HCT116 (cell line): Measurements from ENCODE around the gene ALCAM. TPM values are rescaled to one million over a fixed set of nuclear protein-coding genes. Genes with fewer than 3 reads are reported as not detected.

Experiments used
- ATAC-seq: fragments of 200-7000 bp; cut with Tn5 transposase; 2 replicates; pipeline ENCODE4 v1.9.1; 2020; ENCODE audit warnings: mild to moderate bottlenecking, moderate library complexity
- BruUV-seq: library from RNA; stranded (reverse); fragments of 400-500 nt; replicated peaks from 2 replicates; lab custom pipeline; 2021; lab: Mats Ljungman, UMichigan
- CTCF ChIA-PET: fragments of 300-600 bp; sonication (Branson Sonifier 250); formaldehyde crosslinking; loops from one replicate; lab custom pipeline; 2021; ENCODE audit warnings: antibody characterized with exemption; lab: Charles Lee
- POLR2A ChIA-PET: fragments of 300-600, 350-600 bp; sonication (Branson Sonifier 250); formaldehyde crosslinking; loops from one replicate; lab custom pipeline; 2021; ENCODE audit warnings: antibody characterized with exemption; lab: Charles Lee
- RAD21 ChIA-PET, 2 experiments: fragments of 300-600 bp; sonication (Branson Sonifier 250); formaldehyde crosslinking; loops; one replicate each; lab custom pipeline; 2023; ENCODE audit warnings: low total read pairs in 2 of 2; ENCODE audit not compliant: uncharacterized antibody in 2 of 2, unreplicated experiment in 2 of 2, low non-redundant PET in 1 of 2; lab: Charles Lee
- DNase-seq: peaks from one replicate; pipeline ENCODE4 v3.0.0-alpha.2; 2010; ENCODE audit warnings: low read depth, low spot score
- H2AFZ ChIP-seq: fragments of 200-600 bp; shearing (Covaris generic), sonication (generic); 2 replicates; pipeline ENCODE4 v1.6.1; 2017; ENCODE audit warnings: low read depth, mixed run types, mixed read lengths, antibody characterized with exemption, low read length; ENCODE audit not compliant: poor library complexity, severe bottlenecking
- H3K27ac ChIP-seq: 2 replicates; pipeline ENCODE4 v1.5.1; 2012; ENCODE audit warnings: low read depth, low read length
- H3K27me3 ChIP-seq: fragments of 200-600 bp; sonication (generic); 2 replicates; pipeline ENCODE4 v1.6.1; 2016; ENCODE audit warnings: mixed run types, low read length, mixed read lengths; ENCODE audit not compliant: insufficient read depth
- H3K36me3 ChIP-seq, 2 experiments: fragments of 200-500 bp in 1 of 2; fragments of 200-600 bp in 1 of 2; sonication (Bioruptor generic) in 1 of 2; sonication (generic) in 1 of 2; 2 replicates each; pipeline versions ENCODE4 v1.5.1 to v1.6.1; 2014 to 2016; ENCODE audit warnings: low read length in 2 of 2, inconsistent platforms in 1 of 2, mixed read lengths in 1 of 2, mixed run types in 1 of 2; ENCODE audit not compliant: insufficient read depth in 2 of 2, control insufficient read depth in 1 of 2
- H3K4me1 ChIP-seq, 2 experiments: fragments of 200-600 bp in 1 of 2; sonication (generic) in 1 of 2; 2 replicates each; pipeline versions ENCODE4 v1.5.1 to v1.6.1; 2012 to 2017; ENCODE audit warnings: low read length in 2 of 2, inconsistent platforms in 1 of 2, mild to moderate bottlenecking in 1 of 2, mixed read lengths in 1 of 2, mixed run types in 1 of 2, moderate library complexity in 1 of 2; ENCODE audit not compliant: insufficient read depth in 2 of 2, control insufficient read depth in 1 of 2
- H3K4me2 ChIP-seq: fragments of 200-600 bp; sonication (generic); 2 replicates; pipeline ENCODE4 v1.6.1; 2017; ENCODE audit warnings: mixed run types, low read length, mixed read lengths
- H3K4me3 ChIP-seq, 2 experiments: fragments of 200-600 bp in 1 of 2; sonication (generic) in 1 of 2; replicated peaks in 1 of 2; 2 replicates each; pipeline ENCODE4 v1.5.1; 2011 to 2016; ENCODE audit warnings: low read length in 2 of 2, control low read depth in 1 of 2, low read depth in 1 of 2, mild to moderate bottlenecking in 1 of 2, mixed read lengths in 1 of 2, mixed run types in 1 of 2
- H3K79me2 ChIP-seq: fragments of 200-600 bp; sonication (generic); 2 replicates; pipeline ENCODE4 v1.6.1; 2017; ENCODE audit warnings: mild to moderate bottlenecking, mixed run types, low read length, moderate library complexity, mixed read lengths; ENCODE audit not compliant: insufficient read depth
- H3K9ac ChIP-seq: fragments of 200-600 bp; sonication (generic); 2 replicates; pipeline ENCODE4 v1.6.1; 2016; ENCODE audit warnings: low read length, mixed read lengths
- H3K9me2 ChIP-seq: fragments of 200-600 bp; sonication (generic), shearing (Covaris generic); 2 replicates; pipeline ENCODE4 v1.6.1; 2017; ENCODE audit warnings: mixed run types, mild to moderate bottlenecking, moderate library complexity; ENCODE audit not compliant: insufficient read depth
- H3K9me3 ChIP-seq, 2 experiments: fragments of 200-500 bp in 1 of 2; fragments of 200-600 bp in 1 of 2; sonication (Bioruptor generic) in 1 of 2; sonication (generic) in 1 of 2; 2 replicates each; pipeline ENCODE4 v1.6.1; 2014 to 2017; ENCODE audit warnings: low read length in 2 of 2, mixed read lengths in 2 of 2, inconsistent platforms in 1 of 2, low read depth in 1 of 2, mild to moderate bottlenecking in 1 of 2, mixed run types in 1 of 2, moderate library complexity in 1 of 2; ENCODE audit not compliant: control insufficient read depth in 1 of 2, insufficient read depth in 1 of 2
- H4K20me1 ChIP-seq: fragments of 200-600 bp; sonication (generic), shearing (Covaris generic); 2 replicates; pipeline ENCODE4 v1.6.1; 2017; ENCODE audit warnings: mixed run types, mild to moderate bottlenecking, moderate library complexity; ENCODE audit not compliant: insufficient read depth
- CEBPB ChIP-seq: IDR thresholded peaks from 2 replicates; pipeline ENCODE4 v1.6.1; 2012; ENCODE audit warnings: low read depth
- CTCF ChIP-seq, 3 experiments: fragments of 200-600 bp in 1 of 3; sonication (generic) in 1 of 3; IDR thresholded peaks in 2 of 3; conservative IDR thresholded peaks in 1 of 3; 2 replicates each; pipeline ENCODE4 v1.5.1; 2012 to 2017; ENCODE audit warnings: low read depth in 2 of 3, low read length in 2 of 3, antibody characterized with exemption in 1 of 3, borderline replicate concordance in 1 of 3, control low read depth in 1 of 3, mild to moderate bottlenecking in 1 of 3, mixed read lengths in 1 of 3, mixed run types in 1 of 3, moderate library complexity in 1 of 3; ENCODE audit not compliant: insufficient read depth in 1 of 3
- EGR1 ChIP-seq: IDR thresholded peaks from 2 replicates; pipeline ENCODE4 v1.6.1; 2012; ENCODE audit warnings: low read depth
- EZH2 ChIP-seq: fragments of 200-600 bp; sonication (generic); IDR thresholded peaks from 2 replicates; pipeline ENCODE4 v1.6.1; 2017; ENCODE audit warnings: antibody characterized with exemption, mixed run types
- EZH2phosphoT487 ChIP-seq: fragments of 200-600 bp; IDR thresholded peaks from 2 replicates; pipeline ENCODE4 v1.6.1; 2018; ENCODE audit warnings: antibody characterized with exemption, borderline replicate concordance
- FOSL1 ChIP-seq: IDR thresholded peaks from 2 replicates; pipeline ENCODE4 v1.6.1; 2012; ENCODE audit warnings: low read depth
- JUND ChIP-seq: IDR thresholded peaks from 2 replicates; pipeline ENCODE4 v1.6.1; 2012
- POLR2A ChIP-seq: IDR thresholded peaks from 2 replicates; pipeline ENCODE4 v1.7.0; 2011; ENCODE audit warnings: borderline replicate concordance; ENCODE audit not compliant: insufficient read depth, insufficient read length; ENCODE audit errors: extremely low read depth
- SIN3A ChIP-seq: IDR thresholded peaks from 2 replicates; pipeline ENCODE4 v1.6.1; 2012; ENCODE audit warnings: low read depth
- SP1 ChIP-seq: IDR thresholded peaks from 2 replicates; pipeline ENCODE4 v1.6.1; 2012; ENCODE audit warnings: low read depth
- SRF ChIP-seq: IDR thresholded peaks from 2 replicates; pipeline ENCODE4 v1.6.1; 2012; ENCODE audit warnings: low read depth
- TCF7L2 ChIP-seq: IDR thresholded peaks from 2 replicates; pipeline ENCODE4 v1.7.0; 2011; ENCODE audit warnings: borderline replicate concordance, inconsistent platforms; ENCODE audit not compliant: insufficient read depth, insufficient read length; ENCODE audit errors: extremely low read depth
- YY1 ChIP-seq: IDR thresholded peaks from 2 replicates; pipeline ENCODE4 v1.6.1; 2011; ENCODE audit warnings: low read length, low read depth, moderate library complexity, mild to moderate bottlenecking; ENCODE audit not compliant: insufficient replicate concordance; ENCODE audit errors: extremely low read depth
- ZFX ChIP-seq: fragments of 450-650 bp; IDR thresholded peaks from 2 replicates; pipeline ENCODE4 v1.6.1; 2017
- ZNF274 ChIP-seq: fragments of 200-500 bp; sonication (Bioruptor generic); IDR thresholded peaks from 2 replicates; pipeline ENCODE4 v1.6.1; 2014; ENCODE audit warnings: mild to moderate bottlenecking, low read depth, low read length, inconsistent platforms
- intact Hi-C: fragments of 100-400 bp; cut with micrococcal nuclease; formaldehyde crosslinking; loops from 2 replicates; pipeline ENCODE4 v1.10.0; 2022
- total RNA-seq: library from RNA; stranded (reverse); gene quantifications from one replicate; pipeline ENCODE4 v1.2.1, GENCODE V29; 2021; ENCODE audit not compliant: unreplicated experiment
- TF ChIP-seq, protein P1 (sequence below): IDR thresholded peaks from 2 replicates; pipeline ENCODE4 v1.6.1; 2012
- TF ChIP-seq, protein P2 (sequence below): IDR thresholded peaks from 2 replicates; pipeline ENCODE4 v1.6.1; 2012
- TF ChIP-seq, protein P3 (sequence below): IDR thresholded peaks from 2 replicates; pipeline ENCODE4 v1.6.1; 2011; ENCODE audit warnings: mild to moderate bottlenecking, low read length, moderate library complexity; ENCODE audit not compliant: insufficient replicate concordance; ENCODE audit errors: extremely low read depth

Gene ALCAM
- total RNA-seq, 1 experiment from 2014 or later = 56.7 TPM

- Histone ChIP-seq H3K9ac (no peak overlapping the region), H3K79me2 (no peaks in the 10 kb centered on the region), H2AFZ (no peak overlapping the region)
- TF ChIP-seq, protein P1, sequence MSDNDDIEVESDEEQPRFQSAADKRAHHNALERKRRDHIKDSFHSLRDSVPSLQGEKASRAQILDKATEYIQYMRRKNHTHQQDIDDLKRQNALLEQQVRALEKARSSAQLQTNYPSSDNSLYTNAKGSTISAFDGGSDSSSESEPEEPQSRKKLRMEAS = no peak
- TF ChIP-seq SRF = no peak
- no peak for TF ChIP-seq EGR1
- TF ChIP-seq ZFX = no peak
- TF ChIP-seq, protein P2, sequence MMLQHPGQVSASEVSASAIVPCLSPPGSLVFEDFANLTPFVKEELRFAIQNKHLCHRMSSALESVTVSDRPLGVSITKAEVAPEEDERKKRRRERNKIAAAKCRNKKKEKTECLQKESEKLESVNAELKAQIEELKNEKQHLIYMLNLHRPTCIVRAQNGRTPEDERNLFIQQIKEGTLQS = no peak
- no peak for TF ChIP-seq ZNF274
- no peak for TF ChIP-seq POLR2A
- TF ChIP-seq SIN3A = no peak
- no peak for TF ChIP-seq CTCF (IDR thresholded peaks at IDR 0.05 in 2 of 3, conservative IDR thresholded peaks at IDR 0.05 in 1 of 3; ENCODE audit: borderline replicate concordance in 1 of 3, insufficient read depth in 1 of 3, low read depth in 2 of 3, low read length in 2 of 3)
- no peak for TF ChIP-seq JUND
- TF ChIP-seq FOSL1 = no peak
- no peak for TF ChIP-seq YY1
- TF ChIP-seq EZH2phosphoT487 = no peak
- TF ChIP-seq, protein P3, sequence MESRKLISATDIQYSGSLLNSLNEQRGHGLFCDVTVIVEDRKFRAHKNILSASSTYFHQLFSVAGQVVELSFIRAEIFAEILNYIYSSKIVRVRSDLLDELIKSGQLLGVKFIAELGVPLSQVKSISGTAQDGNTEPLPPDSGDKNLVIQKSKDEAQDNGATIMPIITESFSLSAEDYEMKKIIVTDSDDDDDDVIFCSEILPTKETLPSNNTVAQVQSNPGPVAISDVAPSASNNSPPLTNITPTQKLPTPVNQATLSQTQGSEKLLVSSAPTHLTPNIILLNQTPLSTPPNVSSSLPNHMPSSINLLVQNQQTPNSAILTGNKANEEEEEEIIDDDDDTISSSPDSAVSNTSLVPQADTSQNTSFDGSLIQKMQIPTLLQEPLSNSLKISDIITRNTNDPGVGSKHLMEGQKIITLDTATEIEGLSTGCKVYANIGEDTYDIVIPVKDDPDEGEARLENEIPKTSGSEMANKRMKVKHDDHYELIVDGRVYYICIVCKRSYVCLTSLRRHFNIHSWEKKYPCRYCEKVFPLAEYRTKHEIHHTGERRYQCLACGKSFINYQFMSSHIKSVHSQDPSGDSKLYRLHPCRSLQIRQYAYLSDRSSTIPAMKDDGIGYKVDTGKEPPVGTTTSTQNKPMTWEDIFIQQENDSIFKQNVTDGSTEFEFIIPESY = no peak
- TF ChIP-seq EZH2 = no peak
- TF ChIP-seq SP1 = no peak
- no peak for TF ChIP-seq TCF7L2
- no peak for TF ChIP-seq CEBPB
- TF ChIP-seq, all 23 proteins: peak for 0
- no peak overlapping the region for H3K27ac ChIP-seq
- no peaks in the 10 kb centered on the region for H3K4me1 ChIP-seq
- ChIA-PET RAD21 (no interaction called here), CTCF (no interaction called here), POLR2A (no interaction called here)
- no peak overlapping the region for H3K4me3 ChIP-seq
- no peaks in the 10 kb centered on the region for H3K9me3 ChIP-seq
- no peak overlapping the region for H3K4me2 ChIP-seq
- H3K9me2 ChIP-seq = no peaks in the 10 kb centered on the region
- peaks cover 3 to 13% of the 10 kb centered on the region in 2 experiments; a peak in 3 of 4 replicates for H3K36me3 ChIP-seq
- ATAC-seq = no peak
- DNase-seq = no peak
- no peaks in the 10 kb centered on the region for H3K27me3 ChIP-seq
- intact Hi-C loops = no loop called here
- BruUV-seq = no TSS peak
- no peaks in the 10 kb centered on the region for H4K20me1 ChIP-seq
Measured at GRCh38 chr3:105545051-105545450, 178.3 kb downstream of the ALCAM start.
